C4-2B (cell line): ENCODE results near the gene ARCN1.

ENCODE experiments used
- H3K27ac ChIP-seq: fragments of 450-650 bp; 2 replicates; pipeline ENCODE4 v1.5.1; 2017
- CTCF ChIP-seq: fragments of 450-650 bp; conservative IDR thresholded peaks from 2 replicates; pipeline ENCODE4 v1.5.1; 2017; ENCODE audit warnings: mild to moderate bottlenecking
- ZFX ChIP-seq: fragments of 450-650 bp; IDR thresholded peaks from 2 replicates; pipeline ENCODE4 v1.6.1; 2017

ARCN1 gene

GRCh38 chr11:118638726-118639125 is 66.5 kb downstream of the ARCN1 start:
- H3K27ac ChIP-seq: no peak overlapping the region
- TF ChIP-seq CTCF (no peak), ZFX (no peak)

GRCh38 chr11:118639899-118640298 is 67.7 kb downstream of the ARCN1 start:
- no peak for TF ChIP-seq ZFX
- TF ChIP-seq CTCF: no peak

GRCh38 chr11:118640332-118641154 is 68.3 kb downstream of the ARCN1 start:
- H3K27ac ChIP-seq: no peak overlapping the region
- no peak for TF ChIP-seq CTCF
- TF ChIP-seq ZFX: no peak

More at GRCh38 chr11:118639899-118640298, 67.7 kb downstream of the ARCN1 start:
- H3K27ac ChIP-seq: no peak overlapping the region

- no peak overlapping the region for H3K27ac ChIP-seq
- TF ChIP-seq CTCF: no peak
- TF ChIP-seq ZFX: no peak
Observed at GRCh38 chr11:118641397-118642019, 69.3 kb downstream of the ARCN1 start.

- no peak overlapping the region for H3K27ac ChIP-seq
- TF ChIP-seq CTCF (no peak), ZFX (no peak)
Observed at GRCh38 chr11:118643142-118643994, 71.2 kb downstream of the ARCN1 start.

- H3K27ac ChIP-seq: no peak overlapping the region
- TF ChIP-seq ZFX (no peak), CTCF (no peak)
Observed at GRCh38 chr11:118643995-118644345, 71.8 kb downstream of the ARCN1 start.
